ENCODE results near the gene RHPN2. TPM values are rescaled to one million over a fixed set of nuclear protein-coding genes. Genes with fewer than 3 reads are reported as not detected.
"Not testable (repeated sequence)": the region's sequence is repeated elsewhere in the genome, so short reads cannot be mapped to it uniquely, and the experiment has no call there.

Gene RHPN2
- polyA plus RNA-seq, 1 donor = 34.4 TPM

DNA sequence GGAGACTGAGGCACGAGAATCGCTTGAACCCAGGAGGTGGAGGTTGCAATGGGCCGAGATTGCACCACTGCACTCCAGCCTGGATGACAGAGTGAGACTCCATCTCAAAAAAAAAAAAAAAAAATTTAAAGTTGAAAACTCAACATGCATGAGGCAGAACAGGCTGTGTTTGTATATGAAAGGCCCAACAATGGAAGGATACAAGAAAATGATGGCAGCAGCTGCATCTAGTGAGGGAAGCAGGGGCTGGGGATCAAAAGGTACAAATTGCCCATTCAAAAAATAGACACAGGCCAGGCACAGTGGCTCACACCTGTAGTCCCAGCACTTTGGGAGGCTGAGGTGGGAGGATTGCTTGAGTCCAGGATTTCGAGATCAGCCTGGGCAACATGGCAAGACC, 86.9 kb downstream of the RHPN2 start:
- not testable (repeated sequence) for H3K27ac ChIP-seq (ENCODE audit: low read length)

DNA sequence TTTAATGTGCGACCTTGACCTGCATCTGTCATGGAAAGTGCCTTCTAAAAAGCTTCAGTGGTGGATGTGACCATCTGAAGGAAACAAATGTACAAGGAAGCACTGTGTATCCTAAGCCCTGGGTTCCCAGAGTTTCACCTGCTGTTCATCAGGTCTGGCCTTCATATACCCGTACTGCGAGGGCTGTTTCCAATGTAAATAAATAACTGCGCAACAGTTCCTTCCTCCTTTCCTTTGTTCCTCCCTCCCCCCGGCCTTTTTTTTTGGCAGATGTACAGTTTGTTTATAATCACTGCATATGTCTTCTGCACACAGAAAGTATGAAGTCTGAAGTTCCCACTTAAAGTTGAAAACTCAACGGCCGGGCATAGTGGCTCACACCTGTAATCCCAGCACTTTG, 87.4 kb downstream of the RHPN2 start:
- Histone ChIP-seq H3K36me3 (ENCODE audit: control insufficient read depth, insufficient read depth, low read length) (peaks cover 12% of the 10 kb centered on the region), H3K9me3 (ENCODE audit: control insufficient read depth, low read depth, low read length) (no peaks in the 10 kb centered on the region), H3K27ac (ENCODE audit: low read length) (no peak overlapping the region), H3K27me3 (ENCODE audit: control insufficient read depth, insufficient read depth, low read length) (no peaks in the 10 kb centered on the region), H3K4me1 (ENCODE audit: control insufficient read depth, insufficient read depth, low read length) (no peaks in the 10 kb centered on the region), H3K4me3 (ENCODE audit: low read length) (no peak overlapping the region)
- no CpG with 5 or more reads among the region's 7 CpGs for WGBS (ENCODE audit: insufficient coverage, low lambda C conversion rate)
- DNase-seq = peak in 1 of 2 donors; percentile 14

More for the DNA sequence above, 86.9 kb downstream of the RHPN2 start:
- H3K9me3 ChIP-seq (ENCODE audit: control insufficient read depth, low read depth, low read length); H3K27me3 ChIP-seq (ENCODE audit: control insufficient read depth, insufficient read depth, low read length); H3K4me1 ChIP-seq (ENCODE audit: control insufficient read depth, insufficient read depth, low read length); H3K4me3 ChIP-seq (ENCODE audit: low read length); DNase-seq: not testable (repeated sequence)
- 100% methylated on average over 1 of the region's 4 CpGs for WGBS (ENCODE audit: insufficient coverage, low lambda C conversion rate)
- peaks cover 12% of the 10 kb centered on the region for H3K36me3 ChIP-seq (ENCODE audit: control insufficient read depth, insufficient read depth, low read length)

GRCh38 chr19:32976223-32976805, 88.4 kb downstream of the RHPN2 start:
- Histone ChIP-seq H3K9me3 (ENCODE audit: control insufficient read depth, low read depth, low read length) (no peaks in the 10 kb centered on the region), H3K27ac (ENCODE audit: low read length) (no peak overlapping the region), H3K27me3 (ENCODE audit: control insufficient read depth, insufficient read depth, low read length) (no peaks in the 10 kb centered on the region), H3K4me3 (ENCODE audit: low read length) (no peak overlapping the region), H3K4me1 (ENCODE audit: control insufficient read depth, insufficient read depth, low read length) (no peaks in the 10 kb centered on the region), H3K36me3 (ENCODE audit: control insufficient read depth, insufficient read depth, low read length) (peaks cover 12% of the 10 kb centered on the region)
- 33% methylated on average over 1 of the region's 14 CpGs for WGBS (ENCODE audit: insufficient coverage, low lambda C conversion rate)
- peak; percentile 38 to 52 for DNase-seq

GRCh38 chr19:32971715-32972540, 92.8 kb downstream of the RHPN2 start, which contains the start of the genes CEP89 and FAAP24:
Gene CEP89, minus strand, starts transcription at chr19:32971958. Its CDS starts 84 bp downstream, at chr19:32971874.
Gene FAAP24, plus strand, starts transcription at chr19:32972242. Its CDS starts 955 bp downstream, at chr19:32973197.
- no peaks in the 10 kb centered on the region for H3K9me3 ChIP-seq (ENCODE audit: control insufficient read depth, low read depth, low read length)
- H3K4me3 ChIP-seq (ENCODE audit: low read length) = peak within 1 kb of the TSS; percentile 87
- peaks cover 9% of the 10 kb centered on the region for H3K36me3 ChIP-seq (ENCODE audit: control insufficient read depth, insufficient read depth, low read length)
- DNase-seq = peak; percentile 99 to 100
- no peaks in the 10 kb centered on the region for H3K27me3 ChIP-seq (ENCODE audit: control insufficient read depth, insufficient read depth, low read length)
- peak within 1 kb of the TSS; percentile 5 for H3K27ac ChIP-seq (ENCODE audit: low read length)
- no peaks in the 10 kb centered on the region for H3K4me1 ChIP-seq (ENCODE audit: control insufficient read depth, insufficient read depth, low read length)
- no CpG with 5 or more reads among the region's 57 CpGs for WGBS (ENCODE audit: insufficient coverage, low lambda C conversion rate)

DNA sequence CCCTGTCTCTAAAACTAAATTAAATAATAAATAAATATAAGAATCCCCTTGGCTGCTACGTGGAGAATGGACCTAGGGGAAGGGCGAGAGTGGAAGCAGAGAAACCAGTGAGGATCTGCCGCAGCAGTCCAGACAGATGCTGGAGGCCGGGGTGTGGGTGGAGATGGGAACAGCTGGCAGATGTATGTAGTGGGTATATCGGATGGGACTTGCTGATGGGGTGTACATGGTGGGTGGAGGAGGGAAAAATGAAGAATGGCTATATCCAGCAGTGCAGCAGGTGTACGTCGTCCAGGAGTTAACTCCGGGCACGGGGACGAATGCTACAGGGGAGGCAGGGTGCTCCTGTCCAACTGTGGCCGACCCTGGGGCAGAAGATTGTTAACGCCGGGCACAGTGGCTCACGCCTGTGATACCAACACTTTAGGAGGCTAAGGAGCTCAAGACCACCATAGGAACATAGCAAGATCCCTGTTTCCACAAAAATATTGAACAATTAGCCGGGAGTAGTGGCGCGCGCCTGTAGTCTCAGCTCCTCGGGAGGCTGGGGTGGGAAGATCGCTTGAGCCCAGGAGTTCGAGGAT, 93.6 kb downstream of the RHPN2 start:
- H3K36me3 ChIP-seq (ENCODE audit: control insufficient read depth, insufficient read depth, low read length) = peaks cover 8% of the 10 kb centered on the region
- H3K4me3 ChIP-seq (ENCODE audit: low read length) = peak overlapping the region; percentile 87
- no peaks in the 10 kb centered on the region for H3K27me3 ChIP-seq (ENCODE audit: control insufficient read depth, insufficient read depth, low read length)
- H3K9me3 ChIP-seq (ENCODE audit: control insufficient read depth, low read depth, low read length) = no peaks in the 10 kb centered on the region
- no CpG with 5 or more reads among the region's 21 CpGs for WGBS (ENCODE audit: insufficient coverage, low lambda C conversion rate)
- no peak for DNase-seq
- H3K27ac ChIP-seq (ENCODE audit: low read length) = no peak overlapping the region
- H3K4me1 ChIP-seq (ENCODE audit: control insufficient read depth, insufficient read depth, low read length) = no peaks in the 10 kb centered on the region

DNA sequence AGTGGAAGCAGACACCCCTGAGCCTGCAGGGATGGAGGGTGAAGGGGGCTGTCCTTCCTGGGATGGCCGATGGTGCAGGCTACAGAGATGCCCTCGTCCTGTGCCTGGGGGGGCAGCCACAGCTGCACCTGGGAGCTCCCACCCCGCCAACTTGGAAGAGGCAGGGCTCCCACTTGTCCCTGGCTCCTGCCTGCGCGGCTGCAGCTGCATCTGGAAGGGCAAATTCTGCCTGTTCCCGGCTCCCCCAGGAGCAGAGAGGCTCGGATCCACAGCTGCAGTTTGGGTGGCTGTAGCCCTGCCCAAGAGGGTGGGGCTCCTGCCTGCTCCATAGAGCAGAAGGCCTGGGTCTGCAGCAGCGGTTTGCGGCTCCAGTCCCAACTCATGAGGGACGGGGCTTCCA, 95.1 kb downstream of the RHPN2 start:
- peaks cover 14% of the 10 kb centered on the region for H3K36me3 ChIP-seq (ENCODE audit: control insufficient read depth, insufficient read depth, low read length)
- no peak overlapping the region for H3K27ac ChIP-seq (ENCODE audit: low read length)
- H3K4me1 ChIP-seq (ENCODE audit: control insufficient read depth, insufficient read depth, low read length) = no peaks in the 10 kb centered on the region
- no peak overlapping the region for H3K4me3 ChIP-seq (ENCODE audit: low read length)
- H3K9me3 ChIP-seq (ENCODE audit: control insufficient read depth, low read depth, low read length) = no peaks in the 10 kb centered on the region
- no peaks in the 10 kb centered on the region for H3K27me3 ChIP-seq (ENCODE audit: control insufficient read depth, insufficient read depth, low read length)
- WGBS (ENCODE audit: insufficient coverage, low lambda C conversion rate) = no CpG with 5 or more reads among the region's 10 CpGs
- DNase-seq = no peak

GRCh38 chr19:32966750-32967149, 97.9 kb downstream of the RHPN2 start:
- Histone ChIP-seq H3K27me3 (ENCODE audit: control insufficient read depth, insufficient read depth, low read length) (no peaks in the 10 kb centered on the region), H3K27ac (ENCODE audit: low read length) (no peak overlapping the region), H3K36me3 (ENCODE audit: control insufficient read depth, insufficient read depth, low read length) (peaks cover 25% of the 10 kb centered on the region), H3K4me3 (ENCODE audit: low read length) (no peak overlapping the region), H3K4me1 (ENCODE audit: control insufficient read depth, insufficient read depth, low read length) (no peaks in the 10 kb centered on the region), H3K9me3 (ENCODE audit: control insufficient read depth, low read depth, low read length) (no peaks in the 10 kb centered on the region)
- DNase-seq = no peak
- WGBS (ENCODE audit: insufficient coverage, low lambda C conversion rate) = no CpG with 5 or more reads among the region's 9 CpGs

DNA sequence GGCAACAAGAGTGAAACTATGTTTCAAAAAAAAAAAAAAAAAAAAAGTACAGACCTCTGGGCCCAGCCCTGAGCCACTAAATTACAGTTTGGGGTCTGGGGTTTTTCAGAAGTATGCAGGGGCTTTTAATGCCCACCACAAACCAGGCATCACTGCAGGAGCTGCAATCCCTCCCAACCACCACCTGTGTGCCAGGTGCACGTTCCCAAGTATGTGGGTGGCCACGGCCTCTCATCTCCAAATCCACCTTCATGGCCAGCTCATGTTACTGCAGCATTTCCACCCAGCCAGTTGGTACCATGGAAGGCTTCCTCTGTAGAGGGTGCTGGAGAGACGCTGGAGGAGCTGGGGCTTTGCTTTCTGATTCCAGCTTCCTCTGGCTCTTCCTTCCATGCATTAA, 119.4 kb downstream of the RHPN2 start:
- Histone ChIP-seq H3K36me3 (ENCODE audit: control insufficient read depth, insufficient read depth, low read length) (peaks cover 60% of the 10 kb centered on the region), H3K27me3 (ENCODE audit: control insufficient read depth, insufficient read depth, low read length) (no peaks in the 10 kb centered on the region), H3K9me3 (ENCODE audit: control insufficient read depth, low read depth, low read length) (no peaks in the 10 kb centered on the region), H3K4me1 (ENCODE audit: control insufficient read depth, insufficient read depth, low read length) (no peaks in the 10 kb centered on the region), H3K4me3 (ENCODE audit: low read length) (no peak overlapping the region), H3K27ac (ENCODE audit: low read length) (no peak overlapping the region)
- no peak for DNase-seq
- WGBS (ENCODE audit: insufficient coverage, low lambda C conversion rate) = no CpG with 5 or more reads among the region's 3 CpGs

GRCh38 chr19:32941273-32941672, 123.4 kb downstream of the RHPN2 start:
- H3K27ac ChIP-seq (ENCODE audit: low read length); H3K4me1 ChIP-seq (ENCODE audit: control insufficient read depth, insufficient read depth, low read length); DNase-seq; H3K4me3 ChIP-seq (ENCODE audit: low read length); H3K27me3 ChIP-seq (ENCODE audit: control insufficient read depth, insufficient read depth, low read length); H3K9me3 ChIP-seq (ENCODE audit: control insufficient read depth, low read depth, low read length): not testable (repeated sequence)
- H3K36me3 ChIP-seq (ENCODE audit: control insufficient read depth, insufficient read depth, low read length) = peaks cover 49% of the 10 kb centered on the region
- no CpG with 5 or more reads among the region's 5 CpGs for WGBS (ENCODE audit: insufficient coverage, low lambda C conversion rate)

- H3K27me3 ChIP-seq (ENCODE audit: control insufficient read depth, insufficient read depth, low read length) = no peaks in the 10 kb centered on the region
- no peaks in the 10 kb centered on the region for H3K9me3 ChIP-seq (ENCODE audit: control insufficient read depth, low read depth, low read length)
- WGBS (ENCODE audit: insufficient coverage, low lambda C conversion rate) = no CpG with 5 or more reads among the region's 8 CpGs
- DNase-seq = no peak
- peaks cover 39% of the 10 kb centered on the region for H3K36me3 ChIP-seq (ENCODE audit: control insufficient read depth, insufficient read depth, low read length)
- H3K4me1 ChIP-seq (ENCODE audit: control insufficient read depth, insufficient read depth, low read length) = no peaks in the 10 kb centered on the region
- no peak overlapping the region for H3K4me3 ChIP-seq (ENCODE audit: low read length)
- H3K27ac ChIP-seq (ENCODE audit: low read length) = no peak overlapping the region
These were observed 128.6 kb downstream of the RHPN2 start for GRCh38 chr19:32936065-32936464.
